GM21737 (cell line): ENCODE measurements around the gene VSX1.

Experiments
- ATAC-seq: cut with Tn5 transposase; IDR thresholded peaks from one replicate; pipeline ENCODE4 v1.9.1; 2021; ENCODE audit warnings: mild to moderate bottlenecking, moderate library complexity; ENCODE audit not compliant: unreplicated experiment

VSX1 gene

GRCh38 chr20:25054995-25055629, 26.8 kb downstream of the VSX1 start:
- ATAC-seq: no peak

- no peak for ATAC-seq
Measured at GRCh38 chr20:25054096-25054820, 27.7 kb downstream of the VSX1 start.

- no peak for ATAC-seq
Measured at GRCh38 chr20:25053255-25054031, 28.5 kb downstream of the VSX1 start.

DNA sequence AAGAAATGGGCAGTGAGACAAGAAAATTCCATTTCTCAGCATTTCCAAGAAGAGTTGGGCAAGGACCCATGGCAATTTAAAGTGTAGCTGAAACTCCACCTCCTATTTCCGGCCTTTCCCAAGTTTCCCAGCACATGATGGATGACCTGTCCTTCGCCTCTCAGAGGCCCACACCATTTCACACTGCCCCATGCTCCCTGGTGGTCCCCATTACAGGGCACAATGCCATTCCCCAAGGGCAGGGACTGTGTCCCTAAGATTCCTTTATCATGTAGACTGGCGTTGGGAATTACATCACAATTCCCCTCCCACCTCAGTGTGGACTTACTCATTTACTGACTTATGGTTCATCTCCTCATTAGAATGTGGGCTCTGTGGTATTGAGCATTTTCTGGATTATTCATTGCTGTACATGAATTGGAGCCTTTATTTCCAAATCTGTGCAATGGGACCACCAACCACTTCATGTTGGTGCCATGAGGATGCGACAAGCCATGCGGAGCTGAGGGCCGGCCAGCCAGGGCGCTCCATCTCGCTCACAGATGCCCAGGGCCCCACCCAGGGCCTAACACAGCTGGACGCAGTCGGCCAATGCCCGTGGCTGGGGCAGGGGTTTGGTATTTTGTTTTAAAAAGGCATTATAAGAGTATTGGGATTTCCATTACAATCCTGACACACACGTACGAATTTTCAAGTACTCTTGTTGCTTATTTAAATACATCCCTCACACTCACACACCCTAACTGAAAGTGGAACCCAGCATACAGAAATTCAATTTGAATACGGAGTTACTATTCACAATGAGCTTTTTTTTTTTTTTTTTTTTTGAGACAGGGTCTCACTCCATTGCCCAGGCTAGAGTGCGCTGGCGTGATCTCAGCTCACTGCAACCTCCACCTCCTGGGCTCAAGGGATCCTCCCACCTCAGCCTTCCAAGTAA, 29.4 kb downstream of the VSX1 start:
- no peak for ATAC-seq

- ATAC-seq: no peak
Measured at GRCh38 chr20:25051386-25052155, 30.4 kb downstream of the VSX1 start.

DNA sequence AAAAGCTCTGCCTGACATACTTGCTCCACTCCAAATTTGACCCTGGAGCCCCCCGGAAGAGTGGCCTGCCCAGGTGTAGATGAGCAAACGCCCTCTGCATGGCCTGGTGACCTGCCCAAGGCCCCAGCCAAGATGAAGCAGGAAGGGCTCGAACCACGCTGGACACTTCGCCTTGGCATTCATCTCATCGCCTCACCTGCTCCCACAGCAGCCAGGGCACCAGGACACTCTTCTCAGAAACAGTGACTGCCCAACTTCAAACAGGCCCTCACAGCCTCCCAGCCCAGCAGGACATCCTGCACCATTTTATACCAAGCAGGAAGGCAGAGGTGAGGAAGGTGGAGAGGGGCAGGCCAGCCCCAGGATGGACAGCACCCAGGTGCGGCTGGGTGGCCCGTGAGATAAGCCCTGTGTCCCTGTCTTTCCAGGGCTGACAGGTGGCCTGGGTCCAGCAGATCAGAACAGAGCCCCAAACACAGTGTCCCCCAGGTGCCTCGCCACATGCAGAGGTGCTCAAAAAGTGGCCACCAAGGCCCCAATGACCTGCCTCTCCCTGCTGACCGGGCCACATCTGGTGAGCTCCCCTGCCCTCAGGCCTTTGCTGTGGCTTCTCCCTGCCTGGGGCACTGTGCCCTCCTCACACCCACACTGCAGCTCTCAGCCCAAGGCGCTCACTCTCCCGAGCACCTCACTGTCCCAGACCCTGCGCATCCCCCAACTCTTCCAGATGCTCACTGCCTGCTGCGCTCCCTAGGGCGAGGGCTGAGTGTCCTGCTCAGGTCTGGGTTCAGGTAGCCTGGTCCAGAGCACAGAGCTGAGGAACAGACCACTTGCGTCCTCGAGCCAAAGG, 31.2 kb downstream of the VSX1 start:
- no peak for ATAC-seq

GRCh38 chr20:25050082-25050481, 31.9 kb downstream of the VSX1 start:
- ATAC-seq: no peak

GRCh38 chr20:25049261-25050060, 32.5 kb downstream of the VSX1 start:
- no peak for ATAC-seq

DNA sequence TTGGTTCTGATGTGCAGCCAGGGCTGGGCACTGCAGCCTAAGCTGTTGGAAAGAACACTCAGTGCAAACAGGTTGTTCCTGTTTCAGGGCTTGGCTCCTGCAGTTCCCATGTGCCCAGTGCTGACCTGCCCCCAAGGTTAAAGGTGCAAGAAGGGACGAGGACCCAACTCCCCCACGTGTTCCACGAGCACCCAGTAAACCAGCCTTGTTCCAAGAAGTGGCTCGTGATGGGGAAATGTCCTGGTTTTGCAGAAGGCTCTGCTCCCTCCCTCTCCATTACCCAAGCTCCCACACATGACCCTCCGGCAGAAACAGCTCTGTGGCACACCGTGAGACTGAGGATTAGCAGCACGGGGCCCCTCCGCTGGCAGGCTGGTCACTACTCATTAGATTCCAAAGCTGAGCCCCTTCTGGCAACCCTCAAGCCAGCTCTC, 33.4 kb downstream of the VSX1 start:
- ATAC-seq: no peak

DNA sequence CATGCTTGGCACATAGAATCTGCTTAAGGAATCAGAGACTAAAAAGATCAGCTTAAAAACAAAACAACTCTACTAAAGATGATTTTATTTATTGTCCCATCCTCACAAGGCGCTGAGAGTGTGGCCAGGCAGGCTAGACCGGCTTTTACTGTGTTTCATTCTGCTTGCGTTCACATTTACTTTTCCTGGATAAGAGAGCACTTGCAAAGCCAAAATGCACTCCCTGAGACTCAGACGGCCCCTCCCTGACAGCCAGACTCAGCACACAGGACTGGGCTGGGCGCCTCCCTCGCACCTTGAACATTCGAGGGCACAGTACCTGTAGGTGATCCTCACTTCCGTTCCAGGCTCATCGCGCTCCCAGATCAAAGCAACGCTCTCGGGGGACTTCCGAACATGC, 34.2 kb downstream of the VSX1 start:
- ATAC-seq: no peak

DNA sequence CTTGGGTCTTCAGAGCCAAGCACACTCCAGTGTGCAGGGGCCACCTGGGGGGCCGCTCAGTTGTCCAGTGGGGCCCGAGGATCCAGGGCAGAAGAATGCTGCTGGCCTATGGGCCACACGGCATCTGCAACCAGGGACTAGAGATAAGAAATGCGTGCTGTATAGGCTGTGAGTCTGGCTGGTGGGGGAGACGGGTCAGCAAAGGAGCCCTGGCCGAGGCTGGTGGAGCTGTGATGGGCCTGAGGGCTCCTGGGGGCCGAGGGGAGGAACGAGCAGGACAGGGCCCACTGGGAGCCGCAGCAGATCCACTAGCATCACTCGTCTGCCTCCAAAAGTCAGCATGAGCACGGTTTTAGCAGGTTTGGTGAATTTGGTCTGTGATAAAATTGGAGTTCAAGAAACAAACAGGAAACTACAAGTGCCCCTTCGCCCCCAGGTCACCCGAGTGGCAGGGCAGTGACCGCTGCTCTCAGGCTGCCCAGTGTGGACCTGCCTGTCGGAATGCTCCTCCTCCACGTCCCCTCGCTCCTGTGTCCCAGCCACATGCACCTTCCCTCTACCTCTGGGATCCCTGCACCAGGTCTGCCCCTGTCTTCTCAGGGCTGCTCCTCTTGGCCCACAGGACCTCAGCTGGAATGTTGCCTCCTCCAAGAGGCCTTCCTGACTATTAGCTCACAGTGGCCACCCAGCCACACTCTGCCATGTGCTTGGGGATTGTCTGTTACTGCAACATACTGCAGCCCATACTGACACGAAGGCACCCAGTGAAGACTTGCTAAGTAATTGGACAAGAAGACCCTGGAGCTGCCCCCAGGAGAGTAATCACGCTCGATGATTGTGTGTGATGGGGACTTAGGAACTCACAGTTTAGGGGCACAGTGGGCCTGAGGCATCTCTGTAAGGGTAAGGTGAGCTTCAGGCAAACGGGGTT, 34.9 kb downstream of the VSX1 start:
- no peak for ATAC-seq

DNA sequence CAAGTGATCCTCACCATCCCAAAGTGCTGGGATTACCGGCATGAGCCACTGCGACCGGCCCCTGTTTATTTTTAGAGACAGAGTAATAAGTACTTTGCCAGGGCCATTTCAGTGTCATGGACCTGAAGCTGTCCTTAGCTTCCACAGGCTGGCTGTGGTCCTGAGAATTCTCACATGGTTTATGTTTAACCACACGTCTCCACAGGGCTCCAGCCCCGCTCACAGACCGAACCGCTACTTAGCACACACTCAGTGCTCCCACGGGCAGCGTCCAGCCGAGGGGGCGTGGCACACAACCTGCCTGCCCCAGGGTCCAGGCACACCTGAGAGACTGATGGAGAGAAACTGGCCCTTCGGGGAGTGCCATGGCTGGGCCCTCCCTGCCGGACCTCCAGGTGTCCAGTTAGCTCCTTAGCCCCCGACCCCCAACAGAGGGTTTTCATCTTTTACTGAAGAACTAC, 35.7 kb downstream of the VSX1 start:
- ATAC-seq: no peak

DNA sequence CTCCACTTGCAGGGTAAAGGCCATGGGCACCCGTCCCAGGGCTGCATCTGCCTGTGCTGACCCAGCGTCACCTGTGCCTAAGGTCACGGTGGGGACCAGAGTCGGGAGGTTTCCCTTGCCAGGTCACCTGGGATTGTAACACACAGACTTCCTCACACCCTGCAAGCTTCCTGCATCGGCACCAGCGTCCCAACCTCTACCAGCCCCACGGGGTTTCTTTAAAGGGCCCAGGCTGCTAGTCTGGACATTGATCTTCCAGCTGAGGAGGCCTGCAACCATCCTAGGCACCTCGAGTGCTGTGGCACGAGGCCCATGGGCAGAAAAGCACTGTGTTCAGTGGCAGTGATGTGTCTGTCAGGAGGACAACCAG, 36.6 kb downstream of the VSX1 start:
- ATAC-seq: no peak

DNA sequence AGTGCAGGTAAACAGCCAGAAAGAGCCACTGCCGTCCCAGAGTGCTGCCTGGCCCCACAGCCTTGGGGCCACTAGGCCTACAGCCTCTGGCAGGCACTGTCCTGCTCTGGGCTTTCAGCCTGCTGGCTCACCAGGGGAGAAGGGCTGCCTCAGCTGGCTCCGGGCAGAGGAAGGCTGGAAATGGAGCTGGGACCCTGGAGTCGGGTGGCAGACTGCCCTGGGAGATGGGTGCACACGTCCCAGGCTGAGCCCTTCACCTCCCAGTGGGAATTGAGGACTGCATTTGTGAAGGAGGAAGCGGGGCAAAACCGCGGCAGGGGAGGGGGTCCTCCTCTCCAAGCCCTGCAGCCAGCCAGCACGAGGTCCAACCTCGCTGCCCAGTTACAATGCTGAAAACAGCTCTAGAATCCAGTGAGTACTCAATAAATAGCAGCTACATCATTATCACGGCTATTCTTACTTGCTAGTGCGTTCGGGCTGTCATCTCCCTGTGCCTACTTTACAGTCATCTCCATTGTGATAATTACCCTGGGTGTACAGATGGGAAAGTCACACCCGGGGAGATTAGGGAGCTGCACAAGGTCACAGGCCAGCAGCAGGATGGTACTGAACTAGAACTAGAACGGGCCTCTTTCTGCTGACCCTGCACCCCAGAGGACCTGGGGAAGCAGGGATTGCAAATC, 37.1 kb downstream of the VSX1 start:
- no peak for ATAC-seq

GRCh38 chr20:25044261-25044560, 37.7 kb downstream of the VSX1 start:
- no peak for ATAC-seq

DNA sequence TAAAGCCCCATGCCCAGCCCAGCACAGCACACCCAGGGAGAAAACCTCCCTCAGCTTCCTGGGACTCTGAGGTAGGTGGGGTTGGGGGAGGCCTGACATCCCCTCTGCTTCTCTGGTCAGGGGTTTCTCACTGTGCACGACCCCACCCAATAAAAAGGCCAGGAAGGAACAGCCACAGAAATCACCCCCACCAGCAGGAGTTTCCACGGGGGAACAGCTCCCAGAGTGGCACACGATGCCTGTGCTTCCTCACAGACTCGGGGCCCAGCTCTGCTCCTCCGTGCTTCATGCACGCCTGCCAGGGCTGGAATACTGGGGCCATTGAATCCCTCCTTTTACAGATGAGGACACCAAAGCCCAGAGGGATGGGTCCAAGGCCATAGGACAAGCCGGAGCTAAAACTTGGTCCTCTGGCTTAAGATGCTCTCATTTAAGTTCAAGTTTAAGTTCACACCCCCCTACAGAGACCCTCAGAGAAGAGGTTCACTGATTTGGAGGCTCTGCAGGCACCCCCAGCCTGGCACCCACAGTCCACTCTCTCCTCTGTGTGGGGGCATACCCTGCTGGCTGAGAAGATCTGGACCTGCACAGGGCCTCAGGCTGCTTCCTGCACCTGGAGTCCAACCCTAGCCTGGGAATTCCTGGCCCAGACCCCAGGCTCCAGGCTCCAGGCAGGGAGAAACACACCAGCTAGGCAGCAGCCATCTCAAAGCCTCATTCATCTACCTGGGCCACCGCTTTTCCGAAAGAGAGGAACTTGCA, 38.3 kb downstream of the VSX1 start:
- no peak for ATAC-seq
